Liver (tissue), 9 donors: ENCODE data around the gene SORBS2. TPM values are rescaled to one million over a fixed set of nuclear protein-coding genes. Genes with fewer than 3 reads are reported as not detected.
A peak's percentile ranks its signal among the peaks of the same experiment; 100 is the strongest.

Source experiments
- DNase-seq: peaks from one replicate; pipeline ENCODE4 v3.0.0-alpha.2; 2017; ENCODE audit warnings: low spot score
- H3K27ac ChIP-seq, 2 donors: one replicate each; pipeline ENCODE4 v1.7.0; 2013; ENCODE audit warnings: inconsistent platforms in 2 of 2, low read length in 2 of 2, control low read depth in 1 of 2, low read depth in 1 of 2, mild to moderate bottlenecking in 1 of 2
- H3K27me3 ChIP-seq, 4 donors: one replicate each; pipeline versions ENCODE4 v1.6.1 to v1.7.0; 2013; ENCODE audit warnings: low read length in 3 of 4, inconsistent platforms in 1 of 4, mild to moderate bottlenecking in 1 of 4, moderate library complexity in 1 of 4; ENCODE audit not compliant: control insufficient read depth in 4 of 4, insufficient read depth in 4 of 4
- H3K36me3 ChIP-seq, 4 donors: one replicate each; pipeline versions ENCODE4 v1.6.1 to v1.7.0; 2013; ENCODE audit warnings: low read length in 3 of 4, mild to moderate bottlenecking in 3 of 4, low read depth in 1 of 4, moderate library complexity in 1 of 4; ENCODE audit not compliant: control insufficient read depth in 4 of 4, insufficient read depth in 3 of 4
- H3K4me1 ChIP-seq, 4 donors: one replicate each; pipeline versions ENCODE4 v1.6.1 to v1.7.0; 2013; ENCODE audit warnings: low read length in 3 of 4, mild to moderate bottlenecking in 3 of 4, moderate library complexity in 1 of 4; ENCODE audit not compliant: control insufficient read depth in 4 of 4, insufficient read depth in 4 of 4
- H3K4me3 ChIP-seq, 3 donors: one replicate each; pipeline versions ENCODE4 v1.6.1 to v1.7.0; 2013; ENCODE audit warnings: low read length in 3 of 3, control low read depth in 1 of 3, low read depth in 1 of 3, mild to moderate bottlenecking in 1 of 3
- H3K9ac ChIP-seq, 2 donors: one replicate each; pipeline ENCODE4 v1.7.0; 2013; ENCODE audit warnings: low read length in 2 of 2, mild to moderate bottlenecking in 2 of 2, moderate library complexity in 2 of 2, control low read depth in 1 of 2, low read depth in 1 of 2
- H3K9me3 ChIP-seq, 4 donors: one replicate each; pipeline versions ENCODE4 v1.6.1 to v1.7.0; 2013; ENCODE audit warnings: low read length in 3 of 4; ENCODE audit not compliant: control insufficient read depth in 4 of 4
- CTCF ChIP-seq: fragments of 150-350 bp; IDR thresholded peaks from 2 replicates; pipeline ENCODE4 v1.5.1; 2017; ENCODE audit warnings: improper control_type of control experiment, low read depth, low read length; ENCODE audit not compliant: missing input control
- EGR1 ChIP-seq, 2 donors: IDR thresholded peaks; 2 replicates each; pipeline ENCODE4 v1.6.1; 2016 to 2018; ENCODE audit warnings: antibody characterized with exemption in 2 of 2, low read depth in 2 of 2
- FOXA1 ChIP-seq: IDR thresholded peaks from 2 replicates; pipeline ENCODE4 v1.6.1; 2016; ENCODE audit warnings: antibody characterized with exemption
- FOXA2 ChIP-seq: IDR thresholded peaks from 2 replicates; pipeline ENCODE4 v1.6.1; 2016; ENCODE audit warnings: antibody characterized with exemption
- GABPA ChIP-seq, 2 donors: IDR thresholded peaks in 1 of 2; conservative IDR thresholded peaks in 1 of 2; 2 replicates each; pipeline ENCODE4 v1.6.1; 2016; ENCODE audit warnings: antibody characterized with exemption in 2 of 2, mild to moderate bottlenecking in 1 of 2, moderate library complexity in 1 of 2
- HNF4A ChIP-seq, 2 donors: conservative IDR thresholded peaks; 2 replicates each; pipeline ENCODE4 v1.6.1; 2016; ENCODE audit warnings: antibody characterized with exemption in 2 of 2, mild to moderate bottlenecking in 2 of 2
- HNF4G ChIP-seq: IDR thresholded peaks from 2 replicates; pipeline ENCODE4 v1.6.1; 2016; ENCODE audit warnings: antibody characterized with exemption
- JUND ChIP-seq, 2 donors: IDR thresholded peaks; 2 replicates each; pipeline ENCODE4 v1.6.1; 2016; ENCODE audit warnings: antibody characterized with exemption in 2 of 2
- MAX ChIP-seq: IDR thresholded peaks from 2 replicates; pipeline ENCODE4 v1.6.1; 2016; ENCODE audit warnings: antibody characterized with exemption
- NR2F2 ChIP-seq: IDR thresholded peaks from 2 replicates; pipeline ENCODE4 v1.6.1; 2016; ENCODE audit warnings: antibody characterized with exemption
- RAD21 ChIP-seq, 2 donors: IDR thresholded peaks; 2 replicates each; pipeline ENCODE4 v1.6.1; 2016; ENCODE audit warnings: antibody characterized with exemption in 2 of 2, mild to moderate bottlenecking in 2 of 2
- RXRA ChIP-seq, 2 donors: IDR thresholded peaks; 2 replicates each; pipeline ENCODE4 v1.6.1; 2017 to 2018; ENCODE audit warnings: antibody characterized with exemption in 2 of 2, mild to moderate bottlenecking in 1 of 2
- SP1 ChIP-seq: IDR thresholded peaks from 2 replicates; pipeline ENCODE4 v1.6.1; 2018; ENCODE audit warnings: antibody characterized with exemption, mild to moderate bottlenecking
- TAF1 ChIP-seq: conservative IDR thresholded peaks from 2 replicates; pipeline ENCODE4 v1.6.1; 2016; ENCODE audit warnings: antibody characterized with exemption, mild to moderate bottlenecking
- YY1 ChIP-seq: IDR thresholded peaks from 2 replicates; pipeline ENCODE4 v1.6.1; 2016; ENCODE audit warnings: antibody characterized with exemption, mild to moderate bottlenecking
- ZBTB33 ChIP-seq: IDR thresholded peaks from 2 replicates; pipeline ENCODE4 v1.6.1; 2016; ENCODE audit warnings: antibody characterized with exemption
- WGBS: extraction: QIAGEN DNeasy Blood & Tissue Kit; methylation state at CpG from one replicate; pipeline ENCODE4 v1.1.7; 2013; 5-methylcytosine and 5-hydroxymethylcytosine counted together
- polyA plus RNA-seq, 2 donors: library from polyadenylated mRNA; stranded (reverse) in 1 of 2; unstranded in 1 of 2; fragments of 200-250 nt in 1 of 2; fragments of >200 nt in 1 of 2; fragmentation: Nextera tagmentation in 1 of 2; extraction: Ambion mirVana in 1 of 2; gene quantifications; one replicate each; pipeline versions ENCODE4 v1.2.1 to v1.2.3, GENCODE V29; 2013 to 2015
- total RNA-seq, 2 donors: library from RNA; depleted of rRNA; stranded (reverse); fragments of >200 nt; gene quantifications; one replicate each; pipeline ENCODE4 v1.2.3, GENCODE V29; 2014
- TF ChIP-seq, protein P1 (sequence below): IDR thresholded peaks from 2 replicates; pipeline ENCODE4 v1.6.1; 2016; ENCODE audit warnings: antibody characterized with exemption, mild to moderate bottlenecking
- TF ChIP-seq, protein P2 (sequence below): IDR thresholded peaks from 2 replicates; pipeline ENCODE4 v1.6.1; 2016; ENCODE audit warnings: antibody characterized with exemption
- donor health status: healthy.
- donor health status: healthy.
- donor health status: healthy.
- donor health status: healthy.
- donor health status: healthy.

Gene SORBS2
- total and polyA plus RNA-seq, 4 donors: 23.3 to 136 (median 59.6) TPM

DNA sequence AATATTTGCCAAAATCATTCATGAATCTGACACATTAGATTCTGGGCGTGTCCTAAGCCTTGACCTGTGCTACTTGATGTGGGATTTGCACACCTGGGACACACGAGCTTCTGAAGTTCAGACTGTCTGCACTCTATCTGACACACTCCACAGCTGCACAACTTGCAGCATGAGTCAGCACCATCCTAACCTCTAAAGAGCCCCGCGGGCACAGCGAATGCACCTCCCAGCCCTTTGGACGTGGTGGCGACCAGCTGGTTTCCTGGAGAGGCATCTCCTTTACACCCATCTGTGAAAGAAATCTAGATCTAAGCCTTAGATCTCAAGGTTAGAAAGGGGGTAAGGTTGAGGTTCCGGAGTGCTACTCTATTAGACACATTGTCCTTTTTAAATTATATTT is 69.2 kb downstream of the SORBS2 start:
- peaks cover 2 to 80% (median 45%) of the 10 kb centered on the region in 4 donors for H3K4me1 ChIP-seq
- peak overlapping the region in 1 of 2 donors; percentile 12 for H3K9ac ChIP-seq
- 56% methylated on average over 8 of the region's 8 CpGs for WGBS
- peaks cover 0 to 6% (median 1%) of the 10 kb centered on the region in 4 donors for H3K36me3 ChIP-seq
- no peak for DNase-seq
- H3K27me3 ChIP-seq: no peaks in the 10 kb centered on the region
- H3K27ac ChIP-seq: peak overlapping the region; percentile 69 to 82
- no peaks in the 10 kb centered on the region for H3K9me3 ChIP-seq
- no peak overlapping the region for H3K4me3 ChIP-seq
- TF ChIP-seq FOXA2: no peak
- TF ChIP-seq NR2F2: no peak
- TF ChIP-seq FOXA1: no peak
- no peak for TF ChIP-seq SP1
- TF ChIP-seq MAX: no peak
- TF ChIP-seq ZBTB33: no peak
- TF ChIP-seq, protein P1, sequence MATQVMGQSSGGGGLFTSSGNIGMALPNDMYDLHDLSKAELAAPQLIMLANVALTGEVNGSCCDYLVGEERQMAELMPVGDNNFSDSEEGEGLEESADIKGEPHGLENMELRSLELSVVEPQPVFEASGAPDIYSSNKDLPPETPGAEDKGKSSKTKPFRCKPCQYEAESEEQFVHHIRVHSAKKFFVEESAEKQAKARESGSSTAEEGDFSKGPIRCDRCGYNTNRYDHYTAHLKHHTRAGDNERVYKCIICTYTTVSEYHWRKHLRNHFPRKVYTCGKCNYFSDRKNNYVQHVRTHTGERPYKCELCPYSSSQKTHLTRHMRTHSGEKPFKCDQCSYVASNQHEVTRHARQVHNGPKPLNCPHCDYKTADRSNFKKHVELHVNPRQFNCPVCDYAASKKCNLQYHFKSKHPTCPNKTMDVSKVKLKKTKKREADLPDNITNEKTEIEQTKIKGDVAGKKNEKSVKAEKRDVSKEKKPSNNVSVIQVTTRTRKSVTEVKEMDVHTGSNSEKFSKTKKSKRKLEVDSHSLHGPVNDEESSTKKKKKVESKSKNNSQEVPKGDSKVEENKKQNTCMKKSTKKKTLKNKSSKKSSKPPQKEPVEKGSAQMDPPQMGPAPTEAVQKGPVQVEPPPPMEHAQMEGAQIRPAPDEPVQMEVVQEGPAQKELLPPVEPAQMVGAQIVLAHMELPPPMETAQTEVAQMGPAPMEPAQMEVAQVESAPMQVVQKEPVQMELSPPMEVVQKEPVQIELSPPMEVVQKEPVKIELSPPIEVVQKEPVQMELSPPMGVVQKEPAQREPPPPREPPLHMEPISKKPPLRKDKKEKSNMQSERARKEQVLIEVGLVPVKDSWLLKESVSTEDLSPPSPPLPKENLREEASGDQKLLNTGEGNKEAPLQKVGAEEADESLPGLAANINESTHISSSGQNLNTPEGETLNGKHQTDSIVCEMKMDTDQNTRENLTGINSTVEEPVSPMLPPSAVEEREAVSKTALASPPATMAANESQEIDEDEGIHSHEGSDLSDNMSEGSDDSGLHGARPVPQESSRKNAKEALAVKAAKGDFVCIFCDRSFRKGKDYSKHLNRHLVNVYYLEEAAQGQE: no peak
- no peak for TF ChIP-seq GABPA (IDR thresholded peaks at IDR 0.05 in 1 of 2, conservative IDR thresholded peaks at IDR 0.05 in 1 of 2)
- TF ChIP-seq, protein P2, sequence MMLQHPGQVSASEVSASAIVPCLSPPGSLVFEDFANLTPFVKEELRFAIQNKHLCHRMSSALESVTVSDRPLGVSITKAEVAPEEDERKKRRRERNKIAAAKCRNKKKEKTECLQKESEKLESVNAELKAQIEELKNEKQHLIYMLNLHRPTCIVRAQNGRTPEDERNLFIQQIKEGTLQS: peak; percentile 30
- no peak for TF ChIP-seq YY1
- peak in 1 of 2 donors; percentile 25 for TF ChIP-seq JUND (IDR thresholded peaks at IDR 0.05)
- no peak for TF ChIP-seq TAF1
- TF ChIP-seq RXRA (IDR thresholded peaks at IDR 0.05): peak in 1 of 2 donors; percentile 51
- no peak for TF ChIP-seq RAD21 (IDR thresholded peaks at IDR 0.05)
- no peak for TF ChIP-seq EGR1 (IDR thresholded peaks at IDR 0.05; ENCODE audit: low read depth in 2 of 2)
- no peak for TF ChIP-seq HNF4G
- peak in 1 of 2 donors; percentile 37 for TF ChIP-seq HNF4A (conservative IDR thresholded peaks at IDR 0.05)
- TF ChIP-seq CTCF: no peak
